HUDEP-2 (cell line): ENCODE measurements around the gene PUDP.
"Not testable (repeated sequence)": the region's sequence is repeated elsewhere in the genome, so short reads cannot be mapped to it uniquely, and the experiment has no call there.

Experiments used
- DNase-seq, 76 experiments: peaks; one replicate each; lab custom pipeline; 2025; ENCODE audit not compliant: unreplicated experiment in 76 of 76; lab: John Stamatoyannopoulos, UW

The PUDP gene

DNA sequence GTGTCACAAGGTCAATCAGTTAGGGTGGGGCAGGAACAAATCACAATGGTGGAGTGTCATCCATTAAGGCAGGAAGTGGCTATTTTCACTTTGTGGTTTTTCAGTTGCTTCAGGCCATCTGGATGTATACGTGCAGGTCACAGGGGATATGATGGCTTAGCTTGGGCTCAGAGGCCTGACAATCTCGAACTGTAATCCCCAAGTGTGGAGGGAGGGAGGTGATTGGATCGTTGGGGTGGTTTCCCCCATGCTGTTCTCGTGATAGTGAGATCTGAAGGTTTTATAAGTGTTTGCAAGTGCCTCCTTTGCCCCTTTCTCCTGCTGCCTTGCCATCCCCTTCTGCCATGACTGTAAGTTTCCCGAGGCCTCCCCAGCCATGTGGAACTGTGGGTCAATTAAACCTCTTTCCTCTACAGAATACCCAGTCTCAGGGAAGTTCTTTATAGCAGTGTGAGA, 37.1 kb downstream of the PUDP start:
- peak in 9 of 76 experiments; percentile 0 to 25 (median 10) for DNase-seq

DNA sequence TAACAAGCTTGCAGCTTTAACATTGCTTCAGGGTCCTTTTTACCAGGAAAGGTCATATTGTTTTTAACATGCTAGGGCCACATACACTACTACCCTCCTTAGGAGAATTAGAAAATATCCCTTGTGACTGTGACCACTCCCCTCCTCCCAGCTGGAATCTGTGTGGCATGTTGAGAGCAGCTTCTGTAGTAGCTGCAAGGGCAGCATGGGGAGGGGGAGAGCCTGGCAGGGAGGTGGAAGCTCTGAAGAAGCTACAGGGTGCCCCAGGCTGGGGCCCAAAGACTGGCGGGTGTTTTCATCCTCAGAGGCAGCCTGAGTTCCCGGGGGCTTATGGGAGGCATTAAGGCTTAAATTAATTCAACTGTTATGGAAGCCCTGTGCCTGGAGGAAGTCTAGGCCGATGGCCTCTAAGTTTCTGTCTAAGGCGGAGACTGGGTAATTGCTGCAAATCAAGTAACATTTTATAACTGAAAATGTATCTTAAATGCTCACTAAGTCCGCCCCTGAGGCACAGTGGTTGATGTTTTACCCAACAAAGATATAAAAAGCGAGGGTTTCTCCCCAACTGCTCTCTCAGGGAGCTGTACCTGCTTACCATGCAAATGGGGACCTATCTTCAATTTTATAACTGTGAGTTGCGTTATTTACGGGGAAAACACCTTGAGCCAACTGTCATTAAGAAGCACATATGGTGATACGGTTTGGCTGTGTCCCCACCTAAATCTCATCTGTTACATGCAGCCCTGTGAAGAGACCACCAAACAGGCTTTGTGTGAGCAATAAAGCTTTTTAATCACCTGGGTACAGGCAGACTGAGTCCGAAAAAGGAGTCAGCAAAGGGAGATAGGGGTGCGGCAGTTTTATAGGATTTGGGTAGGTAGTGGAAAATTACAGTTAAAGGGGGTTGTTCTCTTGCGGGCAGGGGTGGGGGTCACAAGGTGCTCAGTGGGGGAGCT, 37.8 kb downstream of the PUDP start:
- peak in 1 of 76 experiments; percentile 7 for DNase-seq

DNA sequence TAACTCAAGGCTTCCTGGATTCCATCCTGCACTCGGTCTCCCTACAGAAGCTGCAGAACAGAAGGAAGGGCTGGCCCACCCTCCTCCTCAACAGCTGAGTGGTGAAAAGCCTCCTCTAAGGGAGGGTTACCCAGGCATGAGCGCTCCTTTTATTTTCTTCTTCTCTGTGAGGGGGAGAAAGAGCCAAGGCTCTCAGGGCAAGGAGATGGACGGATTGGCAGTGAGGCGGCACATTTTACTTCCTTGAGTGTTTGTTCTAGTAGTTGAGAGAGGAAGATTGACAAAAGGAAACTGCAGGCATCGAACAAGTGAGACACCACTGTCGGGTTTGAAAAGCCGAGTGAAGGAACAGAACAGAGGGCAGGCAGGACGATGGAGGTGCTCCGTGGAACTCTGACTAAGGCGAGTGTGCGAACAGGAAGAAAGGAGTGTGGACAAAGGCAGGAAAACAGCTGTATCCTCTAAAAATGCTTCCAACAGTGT, 38.9 kb downstream of the PUDP start:
- DNase-seq = no peak

DNA sequence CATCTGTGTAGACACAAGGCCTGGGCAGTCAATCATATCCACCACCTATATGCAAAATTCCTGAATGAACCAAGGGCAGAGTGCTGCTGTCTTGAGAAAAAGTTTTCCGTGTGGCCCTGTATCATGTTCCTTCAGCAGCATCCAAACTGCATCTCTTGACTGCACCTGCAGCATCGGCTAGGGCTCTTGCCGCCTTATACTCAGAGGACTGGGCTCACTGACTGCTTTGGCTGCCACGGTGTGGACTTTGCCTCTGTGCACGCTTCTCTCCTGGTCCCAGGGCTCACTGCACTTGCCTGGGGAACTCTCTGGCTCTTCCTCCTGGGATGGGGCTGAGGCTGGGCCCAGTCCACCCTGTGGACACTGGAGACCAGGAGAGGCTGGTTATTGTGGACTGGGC, 39.9 kb downstream of the PUDP start:
- no peak for DNase-seq

DNA sequence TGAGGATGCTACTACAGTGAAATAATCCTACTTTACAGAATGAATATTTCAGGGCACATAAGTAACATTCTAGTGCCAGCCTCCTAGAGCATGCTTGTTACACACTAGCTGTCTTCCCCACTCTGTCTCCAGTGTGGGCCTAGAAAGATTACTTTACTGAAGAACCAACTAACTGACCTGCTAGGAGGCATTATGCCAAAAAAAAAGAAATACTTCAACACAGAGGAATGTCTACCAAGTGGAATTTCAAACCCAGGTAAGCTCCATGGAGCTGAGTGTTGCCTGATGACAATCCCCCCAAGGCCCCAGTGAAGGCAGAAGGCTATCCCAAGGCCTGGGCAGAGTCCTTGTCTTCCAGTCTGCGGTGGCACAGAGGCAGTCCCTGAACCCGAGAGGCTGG, 41.3 kb downstream of the PUDP start:
- no peak for DNase-seq

DNA sequence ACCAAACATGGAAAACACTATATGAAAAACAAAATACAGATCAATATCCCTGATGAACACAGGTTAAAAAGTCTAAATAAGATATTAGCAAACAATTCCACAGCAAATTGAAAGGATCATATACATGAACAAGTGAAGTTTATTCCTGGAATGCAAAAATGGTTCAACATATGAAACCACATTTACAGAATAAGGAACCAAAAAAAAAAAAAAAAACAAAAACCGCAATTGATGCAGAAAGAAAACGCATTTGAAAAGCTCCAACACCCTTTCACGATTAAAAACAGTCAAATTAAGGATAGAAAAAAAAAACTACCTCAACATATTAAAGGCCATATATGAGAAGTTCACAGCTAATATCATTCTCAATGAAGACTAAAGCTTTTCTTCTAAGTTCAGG, 45.8 kb downstream of the PUDP start:
- DNase-seq = no peak

DNA sequence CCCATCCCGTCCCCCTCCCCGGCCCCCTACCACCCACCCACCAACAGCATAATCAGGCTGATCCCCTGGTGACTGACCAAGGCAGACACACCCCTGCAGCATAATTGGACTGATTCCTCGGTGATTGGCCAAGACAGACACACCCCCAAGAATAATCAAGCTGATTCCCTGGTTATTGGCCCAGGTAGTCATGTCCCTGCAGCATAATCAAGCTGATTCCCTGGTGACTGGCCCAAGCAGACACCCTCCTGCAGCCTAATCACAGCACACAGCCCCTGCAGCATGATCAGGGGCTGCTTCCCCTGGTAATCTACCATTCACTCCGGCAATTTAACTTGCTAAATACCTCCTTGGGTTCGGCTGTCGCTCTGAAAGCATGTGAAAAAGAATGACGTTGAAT, 47.9 kb downstream of the PUDP start:
- no peak for DNase-seq

DNA sequence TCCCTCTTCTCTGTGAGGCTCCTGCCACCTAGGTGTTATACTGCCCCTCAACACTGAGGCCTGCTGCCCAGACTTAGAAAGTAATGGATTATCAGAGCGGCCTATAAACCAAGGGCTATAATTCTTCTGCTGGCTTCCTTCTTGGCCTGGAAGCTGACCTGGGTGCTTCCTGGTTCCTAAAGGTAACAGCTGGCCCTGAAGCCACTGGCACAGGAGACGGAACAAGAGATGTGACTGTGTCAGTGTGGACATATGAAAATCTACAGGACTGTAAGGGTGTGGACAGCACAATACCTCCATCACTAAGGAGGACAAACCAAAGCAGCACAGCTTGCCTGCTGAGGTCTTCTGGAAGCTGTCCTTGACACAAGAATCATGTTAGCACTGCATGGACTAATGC, 52.3 kb downstream of the PUDP start:
- not testable (repeated sequence) for DNase-seq

DNA sequence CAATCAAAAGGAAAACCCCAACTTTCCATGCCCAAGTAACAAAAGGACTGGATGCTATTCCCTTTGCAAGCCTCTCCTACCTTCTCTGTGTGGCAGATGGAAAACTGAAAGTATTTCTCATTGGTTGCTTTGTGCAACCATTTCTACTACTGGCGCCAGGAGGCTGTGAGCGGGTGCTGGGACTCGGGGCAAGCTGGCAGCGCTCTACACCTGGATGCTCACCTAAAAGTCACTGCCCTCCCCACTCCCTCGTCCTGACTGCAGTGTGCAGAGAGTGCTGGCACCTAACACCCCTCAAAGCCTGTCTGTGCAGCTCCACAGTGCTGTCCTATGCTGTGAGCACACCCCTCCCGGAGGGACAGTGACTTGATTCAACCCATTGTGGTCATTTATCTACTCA, 54.6 kb downstream of the PUDP start:
- no peak for DNase-seq

DNA sequence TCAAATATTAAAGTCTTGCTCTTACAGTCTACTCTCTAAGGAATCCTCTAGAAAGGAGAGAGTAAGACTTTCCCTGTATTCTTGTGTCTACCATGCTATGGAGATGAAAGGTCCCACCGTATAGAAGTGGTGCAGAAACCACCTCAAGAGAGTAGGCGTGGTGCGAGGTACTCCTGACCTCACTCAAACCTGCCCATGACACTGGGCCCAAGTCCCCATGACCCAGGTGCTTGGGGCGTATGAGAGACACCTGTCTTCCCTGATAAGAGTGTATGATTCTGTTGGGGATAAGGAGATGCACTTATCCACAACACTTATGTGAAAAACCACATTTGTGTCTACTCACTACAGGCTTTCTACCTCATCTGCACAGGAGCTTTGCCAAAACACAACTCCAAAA, 55.4 kb downstream of the PUDP start:
- DNase-seq = no peak

DNA sequence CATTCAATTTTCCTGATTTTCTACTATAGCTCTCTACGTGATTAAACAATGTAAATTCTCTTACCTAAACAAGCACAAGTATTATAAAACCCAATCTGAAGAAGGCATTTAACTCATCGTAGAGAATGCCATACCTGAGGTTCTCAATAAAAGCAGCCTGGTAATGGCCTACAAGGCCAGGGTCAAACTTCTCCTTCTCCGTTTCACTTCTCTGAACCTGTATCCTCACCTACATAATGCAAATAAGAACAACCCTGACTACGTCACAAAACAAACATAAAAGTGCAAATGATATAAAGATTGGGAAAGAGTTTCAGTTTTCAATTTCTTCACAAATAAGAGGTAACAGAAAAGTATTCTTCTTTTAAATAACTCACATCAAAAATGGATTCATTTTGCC, 56.0 kb downstream of the PUDP start:
- no peak for DNase-seq

DNA sequence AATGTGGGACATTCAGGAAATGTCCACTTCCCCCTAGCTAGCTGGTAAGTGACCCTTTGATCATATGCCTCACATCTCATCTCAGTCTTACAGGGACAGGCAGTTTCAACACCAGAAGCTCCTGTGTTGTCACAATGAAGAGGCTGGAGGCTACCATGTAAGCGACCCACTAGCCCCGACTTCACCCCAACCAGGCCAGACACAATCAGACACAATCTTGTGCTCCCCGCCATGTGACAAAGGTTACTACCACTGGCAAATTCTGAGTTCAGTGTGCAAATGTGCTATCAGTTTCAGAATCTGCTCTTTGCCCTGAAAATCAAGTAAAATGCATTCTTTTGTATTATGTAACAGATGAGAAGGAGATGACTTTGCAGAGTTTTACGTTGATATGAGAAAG, 57.3 kb downstream of the PUDP start:
- DNase-seq = no peak

DNA sequence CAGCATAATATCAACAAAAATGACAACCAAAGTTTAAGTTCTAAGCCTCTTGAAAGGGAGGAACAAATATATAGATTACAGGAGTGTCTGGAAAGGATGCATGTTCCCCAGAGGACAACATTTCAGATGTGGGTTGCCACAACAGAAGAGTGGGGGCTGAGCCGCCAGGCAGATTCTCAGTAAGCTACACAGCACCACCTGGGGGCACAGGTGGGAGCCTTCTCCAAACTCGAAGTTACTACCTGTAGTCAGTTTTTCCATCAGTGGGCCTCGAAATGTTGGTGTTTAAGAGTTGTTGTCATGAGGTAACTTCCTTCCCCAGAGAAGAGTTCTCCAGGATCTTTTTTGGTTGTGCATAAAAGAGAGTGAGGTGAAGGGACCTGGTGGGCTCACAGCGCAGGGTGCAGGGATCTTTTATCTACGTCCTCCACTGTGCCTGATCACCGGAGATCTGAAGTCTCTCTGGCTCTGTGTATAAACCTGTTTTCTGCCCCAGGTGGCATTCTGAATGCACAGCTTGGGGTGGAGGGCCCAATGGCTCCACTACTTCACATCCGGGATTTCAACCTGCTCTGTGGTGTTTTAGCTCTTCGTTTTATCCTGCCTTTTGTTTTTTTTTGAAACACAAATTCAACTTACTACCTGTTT, 58.9 kb downstream of the PUDP start:
- no peak for DNase-seq

DNA sequence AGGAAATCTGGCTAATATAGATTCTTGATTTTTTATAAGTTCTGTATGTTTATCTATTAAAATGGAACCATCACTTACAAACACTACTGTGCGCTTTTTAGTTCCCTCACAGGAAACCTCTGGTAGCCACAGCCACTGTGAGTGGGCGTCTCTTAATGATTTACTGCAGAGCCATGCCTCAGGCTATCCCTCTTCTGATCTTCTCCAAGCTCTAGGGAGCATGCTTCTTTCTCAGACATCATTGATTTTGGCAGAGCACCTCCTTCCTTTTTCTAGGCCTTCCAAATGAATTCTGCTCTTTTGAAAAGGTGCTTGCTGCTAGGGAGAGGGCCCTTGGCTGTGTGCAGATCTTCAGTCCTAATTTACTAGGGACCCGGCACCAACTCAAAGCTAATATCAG, 61.6 kb downstream of the PUDP start:
- no peak for DNase-seq

DNA sequence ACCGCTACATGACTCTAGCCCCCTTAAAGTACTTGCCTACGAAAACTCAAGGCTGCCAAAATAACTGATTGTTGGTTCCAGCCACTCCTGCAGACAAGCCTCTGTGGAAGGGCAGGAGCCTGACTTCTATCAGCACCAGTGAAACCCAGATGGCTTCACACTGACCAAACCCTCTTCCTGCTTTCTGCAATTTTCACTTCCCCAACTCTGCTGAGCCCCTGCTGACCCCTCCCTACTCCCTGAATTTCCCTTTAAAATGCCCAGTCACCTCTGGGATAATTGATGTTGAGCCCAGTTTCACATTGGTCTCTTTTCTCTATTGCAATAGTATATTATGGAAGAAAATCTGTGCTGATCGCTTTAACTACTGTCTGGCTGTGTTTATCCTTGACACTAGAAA, 62.1 kb downstream of the PUDP start:
- no peak for DNase-seq

DNA sequence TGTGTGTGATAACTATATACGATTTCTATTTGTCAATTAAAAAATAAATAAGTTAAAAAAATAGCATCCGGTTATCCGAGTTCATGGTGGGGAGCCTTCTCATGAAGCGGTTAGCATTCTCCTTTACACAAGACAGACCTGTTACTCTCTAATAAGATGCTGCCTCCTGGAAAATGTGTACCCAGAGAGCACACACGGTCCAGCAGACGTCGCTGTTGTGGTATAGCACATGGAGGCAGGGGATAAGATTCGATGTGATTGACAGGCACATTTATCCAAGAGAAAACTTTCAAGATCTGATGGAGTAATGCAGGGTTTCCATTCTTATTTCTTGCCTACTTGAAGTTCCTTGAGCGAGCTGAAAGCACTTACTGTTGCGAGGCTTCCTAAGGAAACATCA, 63.1 kb downstream of the PUDP start:
- DNase-seq = no peak

DNA sequence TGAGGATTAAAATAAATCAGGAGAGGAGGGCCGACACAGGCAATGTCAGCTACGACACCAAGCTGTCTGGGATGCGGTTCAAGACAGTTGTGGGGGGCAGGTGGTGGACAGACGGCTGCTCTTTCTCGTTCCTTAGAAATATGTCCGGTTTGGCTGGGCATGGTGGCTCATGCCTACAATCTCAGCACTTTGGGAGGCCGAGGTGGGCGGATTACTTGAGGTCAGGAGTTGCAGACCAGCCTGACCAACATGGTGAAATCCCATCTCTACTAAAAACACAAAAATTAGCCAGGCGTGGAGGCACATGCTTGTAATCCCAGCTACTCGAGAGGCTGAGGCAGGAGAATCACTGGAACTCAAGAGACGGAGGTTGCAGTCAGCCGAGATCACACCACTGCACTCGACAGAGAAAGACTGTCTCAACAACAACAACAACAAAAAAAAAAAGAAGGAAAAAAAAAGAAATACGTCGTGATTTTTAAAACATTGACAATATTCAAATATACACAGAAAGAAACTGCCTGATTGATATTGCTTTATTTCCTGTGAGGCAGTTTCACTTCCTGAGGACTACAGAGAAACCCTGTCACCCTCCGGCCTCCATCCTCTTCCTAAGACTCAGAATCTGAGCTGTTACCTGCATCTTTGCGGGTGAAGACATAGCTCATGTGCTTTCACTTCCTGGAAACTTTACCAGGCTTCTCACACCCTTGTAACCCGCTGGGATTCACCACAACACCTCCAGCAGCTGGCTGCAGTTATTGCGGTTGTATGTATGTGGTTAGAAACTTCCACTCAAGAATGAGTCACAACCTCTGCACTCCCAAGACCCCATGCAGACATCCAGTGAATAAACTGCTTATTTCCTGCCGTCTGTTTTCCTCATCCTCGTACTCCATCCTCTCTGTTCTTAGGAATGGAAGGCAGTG, 64.2 kb downstream of the PUDP start:
- DNase-seq = peak in 10 of 76 experiments; percentile 0 to 27 (median 3)

DNA sequence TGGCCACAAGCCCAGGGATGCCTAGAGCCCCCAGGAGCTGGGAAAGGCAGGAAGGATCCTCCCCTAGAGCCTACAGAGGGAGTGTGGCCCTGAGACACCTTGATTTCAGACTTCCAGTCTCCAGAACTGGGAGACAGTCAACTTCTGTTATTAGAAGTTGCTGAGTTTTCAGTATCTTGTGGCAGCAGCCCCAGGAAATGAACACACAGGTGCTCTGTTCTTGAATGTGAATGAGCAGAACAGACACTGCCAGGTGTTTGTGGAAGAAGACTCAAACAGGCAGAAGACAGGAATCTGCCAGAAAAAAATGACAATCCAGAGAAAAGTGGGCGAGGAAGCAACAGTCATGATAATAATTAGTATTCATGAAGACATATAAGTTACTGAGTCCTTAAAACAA, 64.9 kb downstream of the PUDP start:
- no peak for DNase-seq

DNA sequence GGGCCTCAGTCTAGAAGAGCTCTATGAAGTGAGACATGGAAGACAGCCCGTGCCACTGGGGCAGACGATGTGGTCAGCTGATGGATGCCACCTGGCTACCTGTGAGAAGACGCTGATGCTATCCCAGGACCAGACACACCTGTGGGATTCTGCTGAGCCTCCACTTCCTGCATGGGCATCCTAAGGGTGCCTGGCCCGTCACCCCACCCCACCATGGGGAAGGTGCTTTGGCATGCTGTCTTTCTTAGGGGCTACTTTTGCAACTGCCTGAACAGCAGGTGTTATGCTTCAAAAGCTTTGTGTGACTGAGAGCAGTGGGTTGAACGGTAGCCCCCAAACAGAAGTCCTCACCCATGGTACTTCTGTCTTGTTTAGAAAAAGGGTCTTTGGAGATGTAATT, 65.4 kb downstream of the PUDP start:
- no peak for DNase-seq

DNA sequence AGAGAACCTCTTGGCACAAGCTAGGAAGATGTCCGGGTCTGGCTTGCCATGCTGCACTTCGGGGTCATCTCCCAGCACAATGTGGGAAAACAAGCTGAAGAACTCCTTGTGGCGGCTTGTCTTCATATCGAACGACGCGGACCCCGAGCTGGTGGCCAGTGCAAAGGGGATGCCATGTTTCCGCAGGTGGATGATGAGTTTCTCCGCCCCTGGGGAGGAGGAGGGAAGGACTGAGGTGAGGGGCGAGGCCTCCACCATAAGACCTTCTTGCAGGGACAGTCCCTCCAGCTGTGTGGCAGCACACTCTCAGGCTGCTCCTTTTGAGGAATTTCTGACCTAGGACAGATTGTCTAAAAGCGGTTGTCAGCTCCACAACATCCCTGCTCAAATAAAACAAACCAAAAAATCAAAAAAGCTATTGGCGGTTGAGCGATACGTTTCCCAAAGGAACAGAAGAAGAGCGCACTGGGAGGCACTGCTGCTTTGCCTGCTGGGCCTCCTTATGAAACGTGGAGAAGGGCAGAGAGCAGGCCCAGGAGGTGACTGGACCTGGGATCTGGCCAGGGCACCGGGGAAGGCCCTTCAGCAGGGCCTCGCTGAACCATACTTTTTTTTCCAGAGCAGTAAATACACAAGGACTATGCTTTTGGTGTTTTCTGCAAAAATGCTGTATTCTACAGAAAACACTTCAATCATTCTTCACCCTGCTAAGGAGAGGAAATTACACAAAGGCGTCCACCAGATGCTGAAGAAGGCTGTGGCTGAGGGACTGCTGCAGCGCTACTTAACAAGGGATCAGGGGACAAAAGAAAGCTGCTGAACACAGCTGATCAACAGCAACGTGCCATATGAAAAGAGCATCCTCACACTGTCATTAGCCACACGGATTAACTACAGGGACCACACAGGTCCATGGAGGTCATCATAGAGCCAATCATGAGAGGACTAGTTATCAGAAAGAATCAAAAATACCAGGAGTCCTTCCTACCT, 70.4 kb downstream of the PUDP start:
- no peak for DNase-seq
